WI38 (cell line): ENCODE measurements around the gene LIPI.
"Not testable (repeated sequence)": the region's sequence is repeated elsewhere in the genome, so short reads cannot be mapped to it uniquely, and the experiment has no call there.

Experiments
- H3K4me3 ChIP-seq: 2 replicates; pipeline ENCODE4 v1.5.1; 2011; ENCODE audit warnings: low read depth, mild to moderate bottlenecking, control low read depth, low read length
- CTCF ChIP-seq: IDR thresholded peaks from 2 replicates; pipeline ENCODE4 v1.5.1; 2012; ENCODE audit warnings: low read depth, mild to moderate bottlenecking, control low read depth, low read length

Gene LIPI

GRCh38 chr21:14120091-14120734, 90.5 kb downstream of the LIPI start:
- no peak overlapping the region for H3K4me3 ChIP-seq
- TF ChIP-seq CTCF: peak; percentile 34; the same call in 1 of the 2 replicates

GRCh38 chr21:14119038-14119437, 91.7 kb downstream of the LIPI start:
- H3K4me3 ChIP-seq: no peak overlapping the region
- no peak for TF ChIP-seq CTCF

GRCh38 chr21:14116080-14116481, 94.7 kb downstream of the LIPI start:
- TF ChIP-seq CTCF: no peak
- no peak overlapping the region for H3K4me3 ChIP-seq

GRCh38 chr21:14115646-14116045, 95.1 kb downstream of the LIPI start:
- no peak overlapping the region for H3K4me3 ChIP-seq
- no peak for TF ChIP-seq CTCF

GRCh38 chr21:14114251-14114650, 96.5 kb downstream of the LIPI start:
- no peak for TF ChIP-seq CTCF
- H3K4me3 ChIP-seq: no peak overlapping the region

- H3K4me3 ChIP-seq: not testable (repeated sequence)
These were observed 106.2 kb downstream of the LIPI start for GRCh38 chr21:14104564-14104963.

GRCh38 chr21:14099570-14099969, 111.2 kb downstream of the LIPI start:
- TF ChIP-seq CTCF: no peak

GRCh38 chr21:14097881-14098499, 112.8 kb downstream of the LIPI start:
- TF ChIP-seq CTCF: no peak
- no peak overlapping the region for H3K4me3 ChIP-seq

More at GRCh38 chr21:14099570-14099969, 111.2 kb downstream of the LIPI start:
- H3K4me3 ChIP-seq: no peak overlapping the region
